HEK293 (cell line): Measurements from ENCODE around the gene EN2.

Experiments
- GFI1B ChIP-seq: fragments of 450-650 bp; formaldehyde crosslinking; IDR thresholded peaks from 2 replicates; pipeline ENCODE4 v1.5.1; 2016; ENCODE audit warnings: missing biosample characterization, missing genetic modification characterization
- GLIS1 ChIP-seq: fragments of 450-650 bp; formaldehyde crosslinking; IDR thresholded peaks from 2 replicates; pipeline ENCODE4 v1.5.1; 2016; ENCODE audit warnings: missing biosample characterization, missing genetic modification characterization
- GLIS2 ChIP-seq: fragments of 450-650 bp; formaldehyde crosslinking; IDR thresholded peaks from 2 replicates; pipeline ENCODE4 v1.5.1; 2016; ENCODE audit warnings: missing biosample characterization, missing genetic modification characterization
- KLF10 ChIP-seq: fragments of 450-650 bp; IDR thresholded peaks from 2 replicates; pipeline ENCODE4 v1.5.1; 2018; ENCODE audit warnings: missing biosample characterization, mild to moderate bottlenecking, missing genetic modification characterization
- OVOL3 ChIP-seq: fragments of 450-650 bp; formaldehyde crosslinking; IDR thresholded peaks from 2 replicates; pipeline ENCODE4 v1.5.1; 2016; ENCODE audit warnings: missing biosample characterization, missing genetic modification characterization
- PBX3 ChIP-seq: sonication (generic); formaldehyde crosslinking; IDR thresholded peaks from 2 replicates; pipeline ENCODE4 v1.8.1; 2022; ENCODE audit warnings: mild to moderate bottlenecking, moderate library complexity, missing genetic modification reagents
- SETDB1 ChIP-seq: IDR thresholded peaks from one replicate; pipeline ENCODE4 v1.6.1; 2017; ENCODE audit warnings: mild to moderate bottlenecking, low read length, moderate library complexity, mixed read lengths; ENCODE audit not compliant: insufficient read length
- TRIM28 ChIP-seq: IDR thresholded peaks from 2 replicates; pipeline ENCODE4 v1.6.1; 2011; ENCODE audit warnings: low read length, control low read depth, borderline replicate concordance
- YY1 ChIP-seq: fragments of 450-650 bp; formaldehyde crosslinking; IDR thresholded peaks from 2 replicates; pipeline ENCODE4 v1.5.1; 2018; ENCODE audit warnings: missing biosample characterization, missing genetic modification characterization
- ZBTB17 ChIP-seq: fragments of 450-650 bp; formaldehyde crosslinking; IDR thresholded peaks from 2 replicates; pipeline ENCODE4 v1.5.1; 2016; ENCODE audit warnings: missing biosample characterization, missing genetic modification characterization
- ZNF138 ChIP-seq: fragments of 450-650 bp; formaldehyde crosslinking; IDR thresholded peaks from 2 replicates; pipeline ENCODE4 v1.5.1; 2016; ENCODE audit warnings: missing biosample characterization, missing genetic modification characterization, borderline replicate concordance
- ZNF140 ChIP-seq: fragments of 450-650 bp; formaldehyde crosslinking; IDR thresholded peaks from 2 replicates; pipeline ENCODE4 v1.5.1; 2016; ENCODE audit warnings: missing biosample characterization, missing genetic modification characterization
- ZNF169 ChIP-seq: fragments of 450-650 bp; formaldehyde crosslinking; IDR thresholded peaks from 2 replicates; pipeline ENCODE4 v1.5.1; 2016; ENCODE audit warnings: missing biosample characterization, missing genetic modification characterization
- ZNF175 ChIP-seq: fragments of 450-650 bp; formaldehyde crosslinking; IDR thresholded peaks from 2 replicates; pipeline ENCODE4 v1.5.1; 2016; ENCODE audit warnings: missing biosample characterization, missing genetic modification characterization
- ZNF18 ChIP-seq: fragments of 450-650 bp; formaldehyde crosslinking; IDR thresholded peaks from 2 replicates; pipeline ENCODE4 v1.5.1; 2016; ENCODE audit warnings: missing biosample characterization, missing genetic modification characterization
- ZNF266 ChIP-seq: fragments of 450-650 bp; formaldehyde crosslinking; IDR thresholded peaks from 2 replicates; pipeline ENCODE4 v1.5.1; 2016; ENCODE audit warnings: missing biosample characterization, missing genetic modification characterization, low read depth
- ZNF311 ChIP-seq: fragments of 450-650 bp; formaldehyde crosslinking; IDR thresholded peaks from 2 replicates; pipeline ENCODE4 v1.5.1; 2017; ENCODE audit warnings: missing biosample characterization, missing genetic modification characterization, borderline replicate concordance
- ZNF513 ChIP-seq: fragments of 450-650 bp; IDR thresholded peaks from 2 replicates; pipeline ENCODE4 v1.5.1; 2018; ENCODE audit warnings: missing biosample characterization, missing genetic modification characterization
- ZNF521 ChIP-seq: fragments of 450-650 bp; formaldehyde crosslinking; IDR thresholded peaks from 2 replicates; pipeline ENCODE4 v1.5.1; 2017; ENCODE audit warnings: missing biosample characterization, mild to moderate bottlenecking, missing genetic modification characterization
- ZNF555 ChIP-seq: fragments of 450-650 bp; formaldehyde crosslinking; conservative IDR thresholded peaks from 2 replicates; pipeline ENCODE4 v1.5.1; 2017; ENCODE audit warnings: missing biosample characterization, mild to moderate bottlenecking, missing genetic modification characterization, inconsistent platforms
- ZNF571 ChIP-seq: fragments of 450-650 bp; formaldehyde crosslinking; IDR thresholded peaks from 2 replicates; pipeline ENCODE4 v1.5.0; 2017; ENCODE audit warnings: missing biosample characterization, missing genetic modification characterization
- ZNF623 ChIP-seq: fragments of 450-650 bp; formaldehyde crosslinking; IDR thresholded peaks from 2 replicates; pipeline ENCODE4 v1.5.1; 2016; ENCODE audit warnings: missing biosample characterization, missing genetic modification characterization
- ZNF624 ChIP-seq: fragments of 450-650 bp; formaldehyde crosslinking; IDR thresholded peaks from 2 replicates; pipeline ENCODE4 v1.5.1; 2017; ENCODE audit warnings: missing biosample characterization, missing genetic modification characterization
- ZNF629 ChIP-seq: fragments of 450-650 bp; formaldehyde crosslinking; IDR thresholded peaks from 2 replicates; pipeline ENCODE4 v1.5.1; 2017; ENCODE audit warnings: missing biosample characterization, missing genetic modification characterization
- ZNF777 ChIP-seq: fragments of 450-650 bp; formaldehyde crosslinking; IDR thresholded peaks from 2 replicates; pipeline ENCODE4 v1.5.1; 2017; ENCODE audit warnings: missing biosample characterization, missing genetic modification characterization, borderline replicate concordance
- ZNF843 ChIP-seq: fragments of 450-650 bp; formaldehyde crosslinking; IDR thresholded peaks from 2 replicates; pipeline ENCODE4 v1.5.1; 2016; ENCODE audit warnings: missing biosample characterization, missing genetic modification characterization
- ZSCAN4 ChIP-seq: fragments of 450-650 bp; formaldehyde crosslinking; IDR thresholded peaks from 2 replicates; pipeline ENCODE4 v1.5.1; 2017; ENCODE audit warnings: missing biosample characterization, missing genetic modification characterization
- TF ChIP-seq, protein P1 (sequence below): fragments of 450-650 bp; formaldehyde crosslinking; IDR thresholded peaks from 2 replicates; pipeline ENCODE4 v1.5.1; 2016; ENCODE audit warnings: missing biosample characterization, missing genetic modification characterization
- TF ChIP-seq, protein P2 (sequence below): fragments of 450-650 bp; formaldehyde crosslinking; IDR thresholded peaks from 2 replicates; pipeline ENCODE4 v1.5.1; 2017; ENCODE audit warnings: missing biosample characterization, missing genetic modification characterization

EN2 gene

DNA sequence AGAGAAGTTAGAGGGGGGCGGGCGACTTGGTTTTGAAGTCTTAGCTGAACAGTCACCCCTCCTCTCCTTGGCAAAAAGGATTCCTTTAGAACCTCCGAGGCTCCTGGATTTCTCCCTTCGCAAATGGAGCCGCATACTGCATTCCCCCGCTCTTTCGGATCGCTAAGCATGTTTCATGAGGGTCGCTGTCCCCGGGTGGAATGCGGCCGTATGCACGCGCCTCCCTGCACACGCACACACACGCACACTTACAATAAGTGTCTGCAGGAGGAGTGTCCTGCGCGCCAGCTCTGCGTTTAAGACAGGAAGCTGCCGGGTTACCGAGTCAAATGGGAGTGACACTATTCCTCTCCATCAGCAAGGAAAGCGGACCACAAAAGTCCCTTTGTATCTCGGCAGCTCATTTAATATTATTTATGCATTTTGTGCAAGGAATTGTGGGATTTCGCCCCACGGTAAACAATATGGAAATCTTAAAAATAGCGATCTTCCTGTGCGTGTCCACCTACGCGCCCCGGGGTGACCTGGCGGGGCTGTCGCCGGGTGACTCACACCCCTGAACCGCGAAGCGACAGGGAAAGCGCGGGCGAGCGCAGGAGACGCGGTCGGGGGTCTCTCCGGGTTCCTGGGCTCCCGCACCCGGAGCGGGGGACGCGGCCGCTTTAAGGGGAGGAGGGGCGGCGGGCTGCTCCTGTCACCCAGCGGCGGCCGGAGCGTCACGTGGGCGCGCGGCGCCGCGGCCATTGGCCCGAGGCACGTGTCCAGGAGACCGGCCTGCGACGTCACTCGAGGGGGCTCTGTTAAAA lies 988 bp upstream of the EN2 start (continued):
- TF ChIP-seq ZNF629 (tag by site-specific recombination) (peak; percentile 54), SETDB1 (no peak), GLIS2 (peak; percentile 75), PBX3 (CRISPR knock-in tag) (0 out of 2 replicates have a peak, but pooled peaks have one; percentile 24), ZNF555 (no peak), ZNF311 (tag by site-specific recombination) (no peak), TRIM28 (peak; percentile 27; the same call in 1 of the 2 replicates), ZNF18 (tag by site-specific recombination) (0 out of 2 replicates have a peak, but pooled peaks have one; percentile 15), ZSCAN4 (tag by site-specific recombination) (peak; percentile 39; the same call in 1 of the 2 replicates), ZNF266 (tag by site-specific recombination) (no peak), ZNF169 (tag by site-specific recombination) (no peak), GFI1B (tag by site-specific recombination) (no peak), ZNF843 (tag by site-specific recombination) (no peak), ZNF521 (no peak), OVOL3 (no peak), ZNF513 (tag by site-specific recombination) (no peak), ZNF777 (tag by site-specific recombination) (no peak), KLF10 (tag by site-specific recombination) (peak; percentile 75; the same call in 1 of the 2 replicates), ZBTB17 (tag by site-specific recombination) (peak; percentile 69; the same call in 1 of the 2 replicates), ZNF624 (tag by site-specific recombination) (no peak), ZNF140 (tag by site-specific recombination) (no peak), ZNF623 (tag by site-specific recombination) (no peak), ZNF571 (tag by site-specific recombination) (no peak), ZNF138 (tag by site-specific recombination) (no peak), GLIS1 (tag by site-specific recombination) (peak; percentile 54; the same call in 1 of the 2 replicates), ZNF175 (no peak), YY1 (0 out of 2 replicates have a peak, but pooled peaks have one; percentile 33)
- TF ChIP-seq, protein P1, sequence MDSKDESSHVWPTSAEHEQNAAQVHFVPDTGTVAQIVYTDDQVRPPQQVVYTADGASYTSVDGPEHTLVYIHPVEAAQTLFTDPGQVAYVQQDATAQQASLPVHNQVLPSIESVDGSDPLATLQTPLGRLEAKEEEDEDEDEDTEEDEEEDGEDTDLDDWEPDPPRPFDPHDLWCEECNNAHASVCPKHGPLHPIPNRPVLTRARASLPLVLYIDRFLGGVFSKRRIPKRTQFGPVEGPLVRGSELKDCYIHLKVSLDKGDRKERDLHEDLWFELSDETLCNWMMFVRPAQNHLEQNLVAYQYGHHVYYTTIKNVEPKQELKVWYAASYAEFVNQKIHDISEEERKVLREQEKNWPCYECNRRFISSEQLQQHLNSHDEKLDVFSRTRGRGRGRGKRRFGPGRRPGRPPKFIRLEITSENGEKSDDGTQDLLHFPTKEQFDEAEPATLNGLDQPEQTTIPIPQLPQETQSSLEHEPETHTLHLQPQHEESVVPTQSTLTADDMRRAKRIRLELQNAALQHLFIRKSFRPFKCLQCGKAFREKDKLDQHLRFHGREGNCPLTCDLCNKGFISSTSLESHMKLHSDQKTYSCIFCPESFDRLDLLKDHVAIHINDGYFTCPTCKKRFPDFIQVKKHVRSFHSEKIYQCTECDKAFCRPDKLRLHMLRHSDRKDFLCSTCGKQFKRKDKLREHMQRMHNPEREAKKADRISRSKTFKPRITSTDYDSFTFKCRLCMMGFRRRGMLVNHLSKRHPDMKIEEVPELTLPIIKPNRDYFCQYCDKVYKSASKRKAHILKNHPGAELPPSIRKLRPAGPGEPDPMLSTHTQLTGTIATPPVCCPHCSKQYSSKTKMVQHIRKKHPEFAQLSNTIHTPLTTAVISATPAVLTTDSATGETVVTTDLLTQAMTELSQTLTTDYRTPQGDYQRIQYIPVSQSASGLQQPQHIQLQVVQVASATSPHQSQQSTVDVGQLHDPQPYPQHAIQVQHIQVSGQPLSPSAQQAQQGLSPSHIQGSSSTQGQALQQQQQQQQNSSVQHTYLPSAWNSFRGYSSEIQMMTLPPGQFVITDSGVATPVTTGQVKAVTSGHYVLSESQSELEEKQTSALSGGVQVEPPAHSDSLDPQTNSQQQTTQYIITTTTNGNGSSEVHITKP (tag by site-specific recombination), result peak; percentile 20; the same call in 1 of the 2 replicates
- TF ChIP-seq, protein P2, sequence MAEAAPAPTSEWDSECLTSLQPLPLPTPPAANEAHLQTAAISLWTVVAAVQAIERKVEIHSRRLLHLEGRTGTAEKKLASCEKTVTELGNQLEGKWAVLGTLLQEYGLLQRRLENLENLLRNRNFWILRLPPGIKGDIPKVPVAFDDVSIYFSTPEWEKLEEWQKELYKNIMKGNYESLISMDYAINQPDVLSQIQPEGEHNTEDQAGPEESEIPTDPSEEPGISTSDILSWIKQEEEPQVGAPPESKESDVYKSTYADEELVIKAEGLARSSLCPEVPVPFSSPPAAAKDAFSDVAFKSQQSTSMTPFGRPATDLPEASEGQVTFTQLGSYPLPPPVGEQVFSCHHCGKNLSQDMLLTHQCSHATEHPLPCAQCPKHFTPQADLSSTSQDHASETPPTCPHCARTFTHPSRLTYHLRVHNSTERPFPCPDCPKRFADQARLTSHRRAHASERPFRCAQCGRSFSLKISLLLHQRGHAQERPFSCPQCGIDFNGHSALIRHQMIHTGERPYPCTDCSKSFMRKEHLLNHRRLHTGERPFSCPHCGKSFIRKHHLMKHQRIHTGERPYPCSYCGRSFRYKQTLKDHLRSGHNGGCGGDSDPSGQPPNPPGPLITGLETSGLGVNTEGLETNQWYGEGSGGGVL (tag by site-specific recombination), result no peak
